A549 (cell line): Measurements from ENCODE around the gene NRG3. TPM values are rescaled to one million over a fixed set of nuclear protein-coding genes. Genes with fewer than 3 reads are reported as not detected.

ENCODE experiments used
- ATAC-seq, 2 experiments: fragments of 200-7000 bp in 1 of 2; fragments of >200 bp in 1 of 2; cut with Nextera tagmentation in 1 of 2; cut with Tn5 transposase in 1 of 2; 3 replicates each; pipeline versions ENCODE4 v1.8.0 to v1.9.1; 2018 to 2020; ENCODE audit warnings: mild to moderate bottlenecking in 1 of 2, moderate library complexity in 1 of 2
- CTCF ChIA-PET: fragments of 300-600 bp; sonication (Branson Sonifier 250); formaldehyde crosslinking; extraction: SDS; loops from one replicate; lab custom pipeline; 2021; ENCODE audit warnings: antibody characterized with exemption, inconsistent platforms; lab: Yijun Ruan, JAX
- POLR2A ChIA-PET: fragments of 350-600 bp; formaldehyde crosslinking; extraction: SDS; loops from one replicate; lab custom pipeline; 2021; ENCODE audit warnings: antibody characterized with exemption, inconsistent platforms; lab: Yijun Ruan, JAX
- DNase-seq, 2 experiments: peaks; one replicate each; pipeline versions ENCODE4 v3.0.0 to v3.0.0-alpha.2; 2011 to 2016; ENCODE audit warnings: low read depth in 1 of 2, low spot score in 1 of 2
- FAIRE-seq: peaks from 2 replicates; lab custom pipeline; 2011; peaks lifted over from hg19 to GRCh38; lab: Jason Lieb, UNC
- H3K27ac ChIP-seq, 2 experiments: fragments of >200 bp; sonication (Bioruptor Twin); formaldehyde crosslinking; 3 replicates each; pipeline ENCODE4 v1.5.1; 2016 to 2017
- H3K4me1 ChIP-seq: fragments of >200 bp; sonication (Bioruptor Twin); formaldehyde crosslinking; 3 replicates; pipeline ENCODE4 v1.6.1; 2016
- H3K4me2 ChIP-seq: fragments of >200 bp; sonication (Bioruptor Twin); formaldehyde crosslinking; 3 replicates; pipeline ENCODE4 v1.6.1; 2016
- H3K4me3 ChIP-seq: fragments of >200 bp; sonication (Bioruptor Twin); formaldehyde crosslinking; 3 replicates; pipeline ENCODE4 v1.5.1; 2016
- H3K9me3 ChIP-seq: fragments of >200 bp; sonication (Bioruptor Twin); formaldehyde crosslinking; 3 replicates; pipeline ENCODE4 v1.6.1; 2016
- ATOH8 ChIP-seq: fragments of 250-450 bp; sonication (Bioruptor Pico); IDR thresholded peaks from 2 replicates; pipeline ENCODE4 v1.5.0; 2020; ENCODE audit warnings: low read depth, mild to moderate bottlenecking, moderate library complexity
- BCL3 ChIP-seq: fragments of >200 bp; sonication (Bioruptor Twin); formaldehyde crosslinking; IDR thresholded peaks from 3 replicates; pipeline ENCODE4 v1.6.1; 2016
- E2F6 ChIP-seq: IDR thresholded peaks from 2 replicates; pipeline ENCODE4 v1.6.1; 2012; ENCODE audit warnings: low read depth, borderline replicate concordance
- EHMT2 ChIP-seq: fragments of 200-600 bp; sonication (generic); IDR thresholded peaks from 2 replicates; pipeline ENCODE4 v1.6.1; 2016; ENCODE audit warnings: antibody characterized with exemption, low read depth, mild to moderate bottlenecking, moderate library complexity
- EP300 ChIP-seq, 2 experiments: fragments of >200 bp; sonication (Bioruptor Twin); formaldehyde crosslinking; IDR thresholded peaks; 2 replicates in 1 of 2; 3 replicates in 1 of 2; pipeline ENCODE4 v1.6.1; 2016 to 2017
- FOSB ChIP-seq: fragments of 250-450 bp; sonication (Bioruptor Pico); IDR thresholded peaks from 2 replicates; pipeline ENCODE4 v1.5.0; 2020; ENCODE audit warnings: mild to moderate bottlenecking, moderate library complexity
- FOSL2 ChIP-seq, 2 experiments: fragments of 450-650 bp in 1 of 2; fragments of >200 bp in 1 of 2; sonication (Bioruptor Twin) in 1 of 2; formaldehyde crosslinking; IDR thresholded peaks; 2 replicates each; pipeline versions ENCODE4 v1.5.0 to v1.6.1; 2016 to 2020; ENCODE audit warnings: mild to moderate bottlenecking in 1 of 2, moderate library complexity in 1 of 2
- FOXS1 ChIP-seq: fragments of 250-450 bp; sonication (Bioruptor Pico); IDR thresholded peaks from 2 replicates; pipeline ENCODE4 v1.5.0; 2020; ENCODE audit warnings: mild to moderate bottlenecking, moderate library complexity
- GATA3 ChIP-seq: IDR thresholded peaks from 2 replicates; pipeline ENCODE4 v1.6.1; 2012; ENCODE audit warnings: borderline replicate concordance
- HES2 ChIP-seq: fragments of >200 bp; sonication (Bioruptor Twin); formaldehyde crosslinking; IDR thresholded peaks from 2 replicates; pipeline ENCODE4 v1.6.1; 2016
- HEYL ChIP-seq: fragments of 250-450 bp; sonication (Bioruptor Pico); IDR thresholded peaks from 2 replicates; pipeline ENCODE4 v1.8.0; 2021; ENCODE audit warnings: mild to moderate bottlenecking, moderate library complexity
- HOXB13 ChIP-seq: fragments of 250-450 bp; sonication (Bioruptor Pico); IDR thresholded peaks from 2 replicates; pipeline ENCODE4 v1.5.0; 2020; ENCODE audit warnings: low read depth, mild to moderate bottlenecking, moderate library complexity
- HOXB5 ChIP-seq: fragments of 250-450 bp; sonication (Bioruptor Pico); IDR thresholded peaks from 2 replicates; pipeline ENCODE4 v1.5.0; 2020; ENCODE audit warnings: mild to moderate bottlenecking, moderate library complexity
- JUNB ChIP-seq: fragments of >200 bp; sonication (Bioruptor Twin); formaldehyde crosslinking; IDR thresholded peaks from 2 replicates; pipeline ENCODE4 v1.6.1; 2016
- KDM1A ChIP-seq: fragments of 200-600 bp; sonication (generic); IDR thresholded peaks from 2 replicates; pipeline ENCODE4 v1.6.1; 2016; ENCODE audit warnings: low read depth, mild to moderate bottlenecking
- MAFK ChIP-seq: fragments of 450-650 bp; IDR thresholded peaks from 2 replicates; pipeline ENCODE4 v1.6.1; 2014; ENCODE audit not compliant: partially characterized antibody
- MYC ChIP-seq: IDR thresholded peaks from 2 replicates; pipeline ENCODE4 v1.6.1; 2012; ENCODE audit warnings: mild to moderate bottlenecking, inconsistent platforms, low read length, improper control_type of control experiment, borderline replicate concordance
- NFE2L2 ChIP-seq: fragments of 150-350 bp; conservative IDR thresholded peaks from 2 replicates; pipeline ENCODE4 v1.6.1; 2014; ENCODE audit warnings: low read length
- NR3C1 ChIP-seq: fragments of >200 bp; sonication (Bioruptor Twin); formaldehyde crosslinking; IDR thresholded peaks from 3 replicates; pipeline ENCODE4 v1.6.1; 2017
- PBX3 ChIP-seq: IDR thresholded peaks from 2 replicates; pipeline ENCODE4 v1.6.1; 2012
- RAD21 ChIP-seq, 2 experiments: fragments of >200 bp in 1 of 2; sonication (Bioruptor Twin) in 1 of 2; formaldehyde crosslinking in 1 of 2; IDR thresholded peaks in 1 of 2; conservative IDR thresholded peaks in 1 of 2; 2 replicates in 1 of 2; 3 replicates in 1 of 2; pipeline ENCODE4 v1.6.1; 2012 to 2018; ENCODE audit warnings: inconsistent platforms in 1 of 2
- RCOR1 ChIP-seq: fragments of 150-350 bp; IDR thresholded peaks from 2 replicates; pipeline ENCODE4 v1.6.1; 2014; ENCODE audit warnings: antibody characterized with exemption, low read length, low read depth
- RNF2 ChIP-seq: fragments of 200-600 bp; sonication (generic); IDR thresholded peaks from 2 replicates; pipeline ENCODE4 v1.6.1; 2016; ENCODE audit warnings: low read depth, mild to moderate bottlenecking, antibody characterized with exemption, moderate library complexity, borderline replicate concordance
- SREBF2 ChIP-seq: fragments of 450-650 bp; IDR thresholded peaks from 2 replicates; pipeline ENCODE4 v1.6.1; 2014; ENCODE audit warnings: mild to moderate bottlenecking, moderate library complexity
- ZC3H11A ChIP-seq: fragments of 450-650 bp; IDR thresholded peaks from 2 replicates; pipeline ENCODE4 v1.6.1; 2014; ENCODE audit warnings: antibody characterized with exemption, mild to moderate bottlenecking
- ZSCAN20 ChIP-seq: fragments of 250-450 bp; sonication (Bioruptor Pico); IDR thresholded peaks from 2 replicates; pipeline ENCODE4 v1.8.0; 2022; ENCODE audit warnings: mild to moderate bottlenecking, moderate library complexity
- WGBS: methylation state at CpG from one replicate; pipeline ENCODE4 v1.1.6; 2017; ENCODE audit errors: missing lambda C conversion rate; 5-methylcytosine and 5-hydroxymethylcytosine counted together
- polyA plus RNA-seq, 4 experiments: library from polyadenylated mRNA; depleted of rRNA in 3 of 4; stranded (reverse); fragments of >200 nt; fragmentation: RNase III in 1 of 4; extraction: RNeasy Plus Mini Kit Qiagen cat#74134 plus additional on column Dnase treatment in 1 of 4; gene quantifications; 2 replicates in 3 of 4; 3 replicates in 1 of 4; pipeline ENCODE4 v1.2.3, GENCODE V29; 2011 to 2017

Gene NRG3
- polyA plus RNA-seq, 2 of the 4 experiments (the other 2 are of a cell fraction), result not detected

GRCh38 chr10:81876253-81877077 lies 1.5 kb downstream of the NRG3 start:
- POLR2A ChIA-PET, result no interaction called here
- no peak for DNase-seq
- Histone ChIP-seq H3K4me1 (no peaks in the 10 kb centered on the region), H3K4me2 (no peak overlapping the region)
- ATAC-seq, result peak in 1 of 2 experiments; percentile 53; a peak in 3 of 6 replicates
- CTCF ChIA-PET, result no interaction called here
- TF ChIP-seq GATA3, result no peak
- TF ChIP-seq FOSL2 (IDR thresholded peaks at IDR 0.05), result no peak
- no peak for TF ChIP-seq FOSL2 (CRISPR knock-in tag; IDR thresholded peaks at IDR 0.05)
- no peak for TF ChIP-seq NFE2L2
- no peak for TF ChIP-seq HES2
- no peak for TF ChIP-seq NR3C1
- no peak for TF ChIP-seq KDM1A
- no peak for TF ChIP-seq BCL3
- TF ChIP-seq FOXS1 (CRISPR knock-in tag), result no peak
- no peak for TF ChIP-seq HOXB13 (CRISPR knock-in tag)
- TF ChIP-seq MAFK, result no peak
- no peak for TF ChIP-seq ZSCAN20 (CRISPR knock-in tag)
- TF ChIP-seq MYC, result no peak
- TF ChIP-seq ATOH8 (CRISPR knock-in tag), result no peak
- TF ChIP-seq HOXB5 (CRISPR knock-in tag), result no peak
- TF ChIP-seq, all 56 proteins: peak for 0
- Histone ChIP-seq H3K9me3 (no peaks in the 10 kb centered on the region), H3K4me3 (no peak overlapping the region), H3K27ac (no peak overlapping the region)
- 12% methylated on average over 17 of the region's 25 CpGs for WGBS
- FAIRE-seq, result no peak

GRCh38 chr10:81877596-81877995 lies 2.6 kb downstream of the NRG3 start:
- Histone ChIP-seq H3K4me1 (no peaks in the 10 kb centered on the region), H3K4me3 (no peak overlapping the region), H3K4me2 (no peak overlapping the region), H3K9me3 (no peaks in the 10 kb centered on the region), H3K27ac (no peak overlapping the region)
- WGBS, result 4% methylated on average over 2 of the region's 2 CpGs
- ChIA-PET CTCF (no interaction called here), POLR2A (no interaction called here)
- TF ChIP-seq E2F6 (no peak), FOSB (no peak), RNF2 (no peak), PBX3 (no peak), NFE2L2 (no peak), SREBF2 (no peak), EP300 (IDR thresholded peaks at IDR 0.05) (no peak), RAD21 (conservative IDR thresholded peaks at IDR 0.05 in 1 of 2, IDR thresholded peaks at IDR 0.05 in 1 of 2) (no peak), RCOR1 (no peak), JUNB (no peak), EHMT2 (no peak), ZC3H11A (no peak), HEYL (CRISPR knock-in tag) (no peak)
- FAIRE-seq, result no peak
- no peak for DNase-seq
- ATAC-seq, result no peak
